Measurements from ENCODE around the gene RABL3. TPM values are rescaled to one million over a fixed set of nuclear protein-coding genes. Genes with fewer than 3 reads are reported as not detected.

The RABL3 gene
- total and polyA plus RNA-seq, 12 donors = 2.8 to 33.9 (median 20.4) TPM

GRCh38 chr3:120710369-120710768, 31.9 kb downstream of the RABL3 start:
- no peaks in the 10 kb centered on the region for H3K4me1 ChIP-seq
- H3K9me3 ChIP-seq = no peaks in the 10 kb centered on the region
- intact Hi-C loops (cut with DNase I) = no loop called here
- H3K27me3 ChIP-seq = no peaks in the 10 kb centered on the region
- peaks cover 0 to 37% (median 4%) of the 10 kb centered on the region in 9 donors for H3K36me3 ChIP-seq
- DNase-seq (no peak), ATAC-seq (no peak)
- TF ChIP-seq CTCF (IDR thresholded peaks at IDR 0.05) = no peak
- H3K4me3 ChIP-seq = no peak overlapping the region
- no peak overlapping the region for H3K27ac ChIP-seq
- 94 to 95% methylated on average over 1 of the region's 1 CpG for WGBS, 2 donors

GRCh38 chr3:120708408-120708807, 33.9 kb downstream of the RABL3 start:
- no peak for DNase-seq
- H3K27ac ChIP-seq = no peak overlapping the region
- peaks cover 0 to 57% (median 9%) of the 10 kb centered on the region in 9 donors for H3K36me3 ChIP-seq

GRCh38 chr3:120706950-120707349, 35.4 kb downstream of the RABL3 start:
- TF ChIP-seq CTCF (IDR thresholded peaks at IDR 0.05) = no peak
- H3K36me3 ChIP-seq = peaks cover 0 to 61% (median 9%) of the 10 kb centered on the region in 9 donors
- no peak for ATAC-seq

More at GRCh38 chr3:120708408-120708807, 33.9 kb downstream of the RABL3 start:
- no peak for ATAC-seq
- intact Hi-C loops (cut with DNase I) = no loop called here
- H3K27me3 ChIP-seq = no peaks in the 10 kb centered on the region
- no peak for TF ChIP-seq CTCF (IDR thresholded peaks at IDR 0.05)
- H3K9me3 ChIP-seq = peaks cover 0 to 8% (median 0%) of the 10 kb centered on the region in 11 donors
- no peaks in the 10 kb centered on the region for H3K4me1 ChIP-seq
- no peak overlapping the region for H3K4me3 ChIP-seq

GRCh38 chr3:120705884-120706582, 36.3 kb downstream of the RABL3 start:
- WGBS, 2 donors = 91 to 96% methylated on average over 5 of the region's 5 CpGs
- H3K9me3 ChIP-seq = peaks cover 0 to 16% (median 0%) of the 10 kb centered on the region in 11 donors
- DNase-seq = no peak
- no peaks in the 10 kb centered on the region for H3K27me3 ChIP-seq
- H3K27ac ChIP-seq = no peak overlapping the region
- no peak for ATAC-seq
- H3K4me3 ChIP-seq = no peak overlapping the region
- H3K36me3 ChIP-seq = peaks cover 0 to 61% (median 9%) of the 10 kb centered on the region in 9 donors
- TF ChIP-seq CTCF (IDR thresholded peaks at IDR 0.05) = no peak
- H3K4me1 ChIP-seq = no peaks in the 10 kb centered on the region
- intact Hi-C loops (cut with DNase I) = no loop called here

More at GRCh38 chr3:120706950-120707349, 35.4 kb downstream of the RABL3 start:
- no peak overlapping the region for H3K4me3 ChIP-seq
- H3K27me3 ChIP-seq = no peaks in the 10 kb centered on the region
- no peak overlapping the region for H3K27ac ChIP-seq
- no peaks in the 10 kb centered on the region for H3K4me1 ChIP-seq
- intact Hi-C loops (cut with DNase I) = no loop called here
- DNase-seq = no peak
- H3K9me3 ChIP-seq = peaks cover 0 to 16% (median 0%) of the 10 kb centered on the region in 11 donors
